ENCODE results near the gene FHDC1.

The FHDC1 gene

DNA sequence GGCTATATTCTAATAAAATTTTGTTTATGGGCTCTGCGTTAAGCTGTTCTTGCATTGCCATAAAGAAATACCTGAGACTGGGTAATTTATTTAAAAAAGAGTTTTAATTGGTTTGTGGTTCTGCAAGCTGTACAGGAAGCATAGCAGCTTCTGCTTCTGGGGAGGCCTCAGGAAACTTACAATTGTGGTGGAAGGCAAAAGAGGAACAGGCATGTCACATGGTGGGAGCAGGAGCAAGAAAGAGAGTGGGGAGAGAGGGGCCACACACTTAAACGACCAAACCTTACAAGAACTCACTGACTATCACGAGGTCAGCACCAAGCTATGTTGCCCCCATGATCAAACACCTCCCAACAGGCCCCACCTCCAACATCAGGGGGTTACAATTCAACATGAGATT lies 74.0 kb downstream of the FHDC1 start:
- Histone ChIP-seq H3K9me3 (ENCODE audit: insufficient read depth, low read length) (0 out of 2 replicates have a peak, but pooled peaks cover 7% of the 10 kb centered on the region), H3K4me1 (ENCODE audit: low read length) (peaks cover 40% of the 10 kb centered on the region), H3K79me2 (ENCODE audit: low read length) (no peaks in the 10 kb centered on the region), H3K4me2 (ENCODE audit: low read length) (no peak overlapping the region), H3K9ac (ENCODE audit: low read length) (no peak overlapping the region), H4K20me1 (ENCODE audit: insufficient read depth, low read length) (no peaks in the 10 kb centered on the region), H2AFZ (ENCODE audit: low read depth, low read length) (no peak overlapping the region), H3K4me3 (ENCODE audit: low read length) (no peak overlapping the region), H3K27me3 (ENCODE audit: low read depth, low read length) (peaks cover 10% of the 10 kb centered on the region), H3K36me3 (replicated peaks; ENCODE audit: low read depth, low read length) (no peaks in the 10 kb centered on the region), H3K27ac (ENCODE audit: low read length) (no peak overlapping the region)
- TF ChIP-seq EZH2phosphoT487 (IDR thresholded peaks at IDR 0.05; ENCODE audit: low read depth) (no peak), CTCF (IDR thresholded peaks at IDR 0.05; ENCODE audit: low read depth, low read length) (no peak)

DNA sequence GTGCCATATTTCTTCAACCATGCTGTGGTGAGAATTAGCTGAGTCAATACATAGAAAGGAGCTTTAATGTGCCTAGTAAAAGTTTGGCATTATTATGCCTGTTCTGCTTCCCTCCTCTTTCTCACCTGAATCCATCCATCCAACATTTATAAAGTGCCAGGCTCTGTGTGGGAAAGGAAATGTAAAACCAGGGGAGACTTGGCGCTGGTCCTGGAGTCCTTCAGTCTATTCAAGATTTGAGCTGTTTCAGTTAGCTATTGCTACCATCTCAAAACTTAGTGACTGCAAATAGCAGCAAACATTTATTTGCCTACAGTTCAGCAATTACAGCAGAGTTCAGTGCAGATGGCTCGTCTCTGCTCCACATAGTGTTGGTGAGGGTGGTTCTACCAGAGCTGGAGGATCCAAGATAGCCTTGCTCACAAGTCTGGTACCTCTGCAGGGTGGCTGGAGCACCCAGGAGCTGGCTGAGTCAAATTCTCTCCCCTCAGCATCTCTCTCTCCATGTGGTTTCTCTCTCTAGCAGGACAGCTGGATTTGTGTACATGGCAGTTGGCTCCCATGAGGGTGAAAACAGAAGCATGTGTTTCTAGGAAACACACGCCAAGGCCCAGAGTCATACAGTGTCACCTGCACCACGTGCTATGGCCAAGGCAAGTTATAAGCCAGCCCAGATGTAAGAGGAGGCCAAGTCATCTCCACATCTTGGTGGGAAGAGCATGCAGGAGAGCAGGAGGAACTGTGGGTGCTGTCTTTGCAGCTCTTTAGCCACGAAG lies 77.3 kb downstream of the FHDC1 start:
- no peak overlapping the region for H3K4me3 ChIP-seq (ENCODE audit: low read length)
- H3K9me3 ChIP-seq (ENCODE audit: insufficient read depth, low read length) = 0 out of 2 replicates have a peak, but pooled peaks cover 7% of the 10 kb centered on the region
- H3K36me3 ChIP-seq (replicated peaks; ENCODE audit: low read depth, low read length) = no peaks in the 10 kb centered on the region
- no peak overlapping the region for H3K4me2 ChIP-seq (ENCODE audit: low read length)
- no peak overlapping the region for H3K27ac ChIP-seq (ENCODE audit: low read length)
- no peaks in the 10 kb centered on the region for H4K20me1 ChIP-seq (ENCODE audit: insufficient read depth, low read length)
- H3K9ac ChIP-seq (ENCODE audit: low read length) = no peak overlapping the region
- no peaks in the 10 kb centered on the region for H3K79me2 ChIP-seq (ENCODE audit: low read length)
- H2AFZ ChIP-seq (ENCODE audit: low read depth, low read length) = no peak overlapping the region
- TF ChIP-seq EZH2phosphoT487 (IDR thresholded peaks at IDR 0.05; ENCODE audit: low read depth) (no peak), CTCF (IDR thresholded peaks at IDR 0.05; ENCODE audit: low read depth, low read length) (no peak)
- H3K27me3 ChIP-seq (ENCODE audit: low read depth, low read length) = no peaks in the 10 kb centered on the region
- H3K4me1 ChIP-seq (ENCODE audit: low read length) = peaks cover 29% of the 10 kb centered on the region

DNA sequence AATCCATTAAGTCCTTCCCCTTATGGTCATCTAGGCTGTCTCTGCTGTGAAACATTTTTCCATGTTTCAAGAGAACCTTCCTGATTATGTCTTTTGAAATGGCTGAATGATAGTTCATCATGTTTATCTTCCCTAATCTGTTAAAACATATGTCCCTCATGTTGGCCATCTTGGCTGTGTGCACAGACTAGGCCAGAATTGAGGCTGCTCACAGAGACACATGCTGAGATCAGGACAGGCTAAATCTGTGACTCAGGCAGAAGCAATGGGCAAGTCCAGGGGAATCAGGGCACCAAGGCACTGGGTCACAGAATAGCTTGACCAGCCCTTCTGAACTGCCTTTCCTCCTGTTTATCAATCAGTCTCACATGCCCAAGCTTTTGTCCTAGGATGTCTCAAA lies 78.3 kb downstream of the FHDC1 start:
- peaks cover 18% of the 10 kb centered on the region for H3K4me1 ChIP-seq (ENCODE audit: low read length)
- H3K27me3 ChIP-seq (ENCODE audit: low read depth, low read length) = no peaks in the 10 kb centered on the region
- no peak overlapping the region for H3K4me2 ChIP-seq (ENCODE audit: low read length)
- TF ChIP-seq CTCF (IDR thresholded peaks at IDR 0.05; ENCODE audit: low read depth, low read length) = no peak
- no peak for TF ChIP-seq EZH2phosphoT487 (IDR thresholded peaks at IDR 0.05; ENCODE audit: low read depth)
- H2AFZ ChIP-seq (ENCODE audit: low read depth, low read length) = no peak overlapping the region
- 0 out of 2 replicates have a peak, but pooled peaks cover 7% of the 10 kb centered on the region for H3K9me3 ChIP-seq (ENCODE audit: insufficient read depth, low read length)
- no peak overlapping the region for H3K27ac ChIP-seq (ENCODE audit: low read length)
- H3K9ac ChIP-seq (ENCODE audit: low read length) = no peak overlapping the region
- no peaks in the 10 kb centered on the region for H4K20me1 ChIP-seq (ENCODE audit: insufficient read depth, low read length)
- H3K4me3 ChIP-seq (ENCODE audit: low read length) = no peak overlapping the region
- H3K36me3 ChIP-seq (replicated peaks; ENCODE audit: low read depth, low read length) = no peaks in the 10 kb centered on the region
- H3K79me2 ChIP-seq (ENCODE audit: low read length) = no peaks in the 10 kb centered on the region

GRCh38 chr4:153016592-153016991 lies 80.5 kb downstream of the FHDC1 start:
- no peaks in the 10 kb centered on the region for H4K20me1 ChIP-seq (ENCODE audit: insufficient read depth, low read length)
- H3K36me3 ChIP-seq (replicated peaks; ENCODE audit: low read depth, low read length) = no peaks in the 10 kb centered on the region
- no peaks in the 10 kb centered on the region for H3K79me2 ChIP-seq (ENCODE audit: low read length)
- H3K4me1 ChIP-seq (ENCODE audit: low read length) = peaks cover 9% of the 10 kb centered on the region
- H3K27ac ChIP-seq (ENCODE audit: low read length) = no peak overlapping the region
- no peak overlapping the region for H3K9ac ChIP-seq (ENCODE audit: low read length)
- H3K9me3 ChIP-seq (ENCODE audit: insufficient read depth, low read length) = no peaks in the 10 kb centered on the region
- H3K27me3 ChIP-seq (ENCODE audit: low read depth, low read length) = no peaks in the 10 kb centered on the region
- H3K4me2 ChIP-seq (ENCODE audit: low read length) = no peak overlapping the region
- H3K4me3 ChIP-seq (ENCODE audit: low read length) = no peak overlapping the region
- no peak for TF ChIP-seq EZH2phosphoT487 (IDR thresholded peaks at IDR 0.05; ENCODE audit: low read depth)
- TF ChIP-seq CTCF (IDR thresholded peaks at IDR 0.05; ENCODE audit: low read depth, low read length) = no peak
- no peak overlapping the region for H2AFZ ChIP-seq (ENCODE audit: low read depth, low read length)
